ENCODE results near the gene CES2.
"Not testable (repeated sequence)": the region's sequence is repeated elsewhere in the genome, so short reads cannot be mapped to it uniquely, and the experiment has no call there.

CES2 gene

DNA sequence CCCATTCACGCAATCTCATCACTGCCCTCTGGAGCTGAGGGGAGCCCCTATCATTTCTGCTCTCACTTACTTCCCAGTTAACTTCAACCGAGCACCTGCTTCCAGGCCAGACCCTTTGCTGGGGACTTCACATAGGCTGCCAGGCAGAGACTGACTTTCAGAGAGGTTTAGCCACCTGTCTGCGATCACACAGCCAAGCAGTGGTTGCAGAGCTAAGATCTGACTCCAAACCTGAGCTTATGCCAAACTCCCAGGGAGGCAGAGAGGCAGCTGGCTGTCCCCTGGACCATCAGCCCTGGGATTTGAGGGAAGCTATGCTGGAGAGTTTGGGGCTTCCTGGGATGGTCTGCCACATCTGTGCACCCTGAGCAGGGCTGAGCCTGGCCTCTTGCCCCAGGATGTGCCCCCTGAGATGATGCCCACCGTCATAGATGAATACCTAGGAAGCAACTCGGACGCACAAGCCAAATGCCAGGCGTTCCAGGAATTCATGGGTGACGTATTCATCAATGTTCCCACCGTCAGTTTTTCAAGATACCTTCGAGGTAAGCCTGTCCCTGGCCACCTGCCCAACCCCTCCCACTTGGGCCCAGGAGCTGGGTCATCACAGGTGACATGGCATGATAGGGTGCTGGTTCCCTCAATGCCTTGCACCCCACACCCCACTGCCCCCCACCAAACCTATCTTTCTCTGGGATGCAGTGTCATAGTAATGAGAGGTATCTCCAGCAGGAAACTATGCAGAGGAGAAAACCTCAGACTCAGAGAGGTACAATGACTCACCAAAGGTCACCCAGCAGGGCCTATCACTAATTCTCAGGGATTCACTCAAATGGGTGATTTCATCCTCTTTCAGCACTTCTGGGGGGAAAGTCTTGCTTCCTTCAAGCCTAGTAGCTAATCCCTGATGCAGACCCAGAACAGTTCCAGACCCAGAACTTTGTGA, 35.7 kb downstream of the CES2 start:
- no peak overlapping the region for H3K4me3 ChIP-seq (ENCODE audit: low read length)
- DNase-seq (ENCODE audit: low read depth, low spot score) = no peak

DNA sequence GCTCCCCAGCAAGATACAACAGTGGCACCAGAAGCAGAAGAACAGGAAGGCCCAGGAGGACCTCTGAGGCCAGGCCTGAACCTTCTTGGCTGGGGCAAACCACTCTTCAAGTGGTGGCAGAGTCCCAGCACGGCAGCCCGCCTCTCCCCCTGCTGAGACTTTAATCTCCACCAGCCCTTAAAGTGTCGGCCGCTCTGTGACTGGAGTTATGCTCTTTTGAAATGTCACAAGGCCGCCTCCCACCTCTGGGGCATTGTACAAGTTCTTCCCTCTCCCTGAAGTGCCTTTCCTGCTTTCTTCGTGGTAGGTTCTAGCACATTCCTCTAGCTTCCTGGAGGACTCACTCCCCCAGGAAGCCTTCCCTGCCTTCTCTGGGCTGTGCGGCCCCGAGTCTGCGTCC, 37.7 kb downstream of the CES2 start:
- no peak overlapping the region for H3K4me3 ChIP-seq (ENCODE audit: low read length)
- no peak for DNase-seq (ENCODE audit: low read depth, low spot score)

GRCh38 chr16:66973716-66974115, 38.4 kb downstream of the CES2 start:
- no peak for DNase-seq (ENCODE audit: low read depth, low spot score)
- H3K4me3 ChIP-seq (ENCODE audit: low read length) = no peak overlapping the region

DNA sequence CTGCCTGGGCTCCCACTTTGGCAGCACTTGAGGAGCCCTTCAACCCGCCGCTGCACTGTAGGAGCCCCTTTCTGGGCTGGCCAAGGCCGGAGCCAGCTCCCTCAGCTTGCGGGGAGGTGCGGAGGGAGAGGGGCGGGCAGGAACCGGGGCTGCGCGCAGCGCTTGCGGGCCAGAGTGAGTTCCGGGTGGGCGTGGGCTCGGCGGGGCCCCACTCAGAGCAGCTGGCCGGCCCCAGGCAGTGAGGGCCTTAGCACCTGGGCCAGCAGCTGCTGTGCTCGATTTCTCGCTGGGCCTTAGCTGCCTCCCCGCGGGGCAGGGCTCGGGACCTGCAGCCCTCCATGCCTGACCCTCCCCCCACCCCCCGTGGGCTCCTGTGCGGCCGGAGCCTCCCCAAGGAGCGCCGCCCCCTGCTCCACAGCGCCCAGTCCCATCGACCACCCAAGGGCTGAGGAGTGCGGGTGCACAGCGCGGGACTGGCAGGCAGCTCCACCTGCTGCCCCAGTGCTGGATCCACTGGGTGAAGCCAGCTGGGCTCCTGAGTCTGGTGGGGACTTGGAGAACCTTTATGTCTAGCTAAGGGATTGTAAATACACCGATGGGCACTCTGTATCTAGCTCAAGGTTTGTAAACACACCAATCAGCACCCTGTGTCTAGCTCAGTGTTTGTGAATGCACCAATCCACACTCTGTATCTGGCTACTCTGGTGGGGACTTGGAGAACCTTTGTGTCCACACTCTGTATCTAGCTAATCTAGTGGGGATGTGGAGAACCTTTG, 39.0 kb downstream of the CES2 start:
- H3K4me3 ChIP-seq (ENCODE audit: low read length); DNase-seq (ENCODE audit: low read depth, low spot score): not testable (repeated sequence)

DNA sequence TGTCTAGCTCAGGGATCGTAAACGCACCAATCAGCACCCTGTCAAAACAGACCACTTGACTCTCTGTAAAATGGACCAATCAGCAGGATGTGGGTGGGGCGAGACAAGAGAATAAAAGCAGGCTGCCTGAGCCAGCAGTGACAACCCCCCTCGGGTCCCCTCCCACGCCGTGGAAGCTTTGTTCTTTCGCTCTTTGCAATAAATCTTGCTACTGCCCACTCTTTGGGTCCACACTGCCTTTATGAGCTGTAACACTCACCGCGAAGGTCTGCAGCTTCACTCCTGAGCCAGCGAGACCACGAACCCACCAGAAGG, 39.6 kb downstream of the CES2 start:
- DNase-seq (ENCODE audit: low read depth, low spot score) = peak; percentile 31
- H3K4me3 ChIP-seq (ENCODE audit: low read length) = not testable (repeated sequence)

DNA sequence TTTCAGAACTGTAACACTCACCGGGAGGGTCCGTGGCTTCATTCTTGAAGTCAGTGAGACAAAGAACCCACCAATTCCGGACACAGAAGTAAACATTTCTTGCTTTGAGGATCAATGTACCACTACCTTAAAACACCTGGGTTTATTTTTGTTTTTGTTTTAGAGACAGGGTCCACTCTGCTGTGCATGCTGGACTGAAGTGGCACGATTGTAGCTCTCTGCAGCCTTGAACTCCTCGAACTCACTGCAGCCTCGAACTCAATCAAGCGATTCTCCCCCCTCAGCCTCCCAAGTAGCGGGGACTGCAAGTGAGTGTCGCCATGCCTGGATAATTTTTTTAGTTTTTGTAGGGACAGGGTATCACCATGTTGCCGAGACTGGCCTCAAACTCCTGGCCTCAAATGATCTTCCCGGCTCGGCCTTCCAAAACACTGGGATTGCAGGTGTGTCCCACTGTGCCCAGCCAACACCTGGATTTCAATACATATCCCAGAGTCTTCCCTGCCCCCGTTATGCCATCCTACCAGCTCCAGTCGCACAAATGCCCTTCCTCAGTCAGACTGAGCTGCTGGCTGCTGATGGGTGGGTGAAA, 40.1 kb downstream of the CES2 start:
- H3K4me3 ChIP-seq (ENCODE audit: low read length) = no peak overlapping the region
- no peak for DNase-seq (ENCODE audit: low read depth, low spot score)

GRCh38 chr16:66976746-66977145, 41.4 kb downstream of the CES2 start:
- DNase-seq (ENCODE audit: low read depth, low spot score) = no peak
- H3K4me3 ChIP-seq (ENCODE audit: low read length) = no peak overlapping the region

GRCh38 chr16:66977341-66978113, 42.2 kb downstream of the CES2 start:
- no peak overlapping the region for H3K4me3 ChIP-seq (ENCODE audit: low read length)
- peak; percentile 76 for DNase-seq (ENCODE audit: low read depth, low spot score)

- no peak overlapping the region for H3K4me3 ChIP-seq (ENCODE audit: low read length)
- DNase-seq (ENCODE audit: low read depth, low spot score) = no peak
Observed at GRCh38 chr16:66979011-66979717, 43.8 kb downstream of the CES2 start.

GRCh38 chr16:66983033-66983432, 47.7 kb downstream of the CES2 start:
- no peak for DNase-seq (ENCODE audit: low read depth, low spot score)
- H3K4me3 ChIP-seq (ENCODE audit: low read length) = no peak overlapping the region

GRCh38 chr16:66984892-66985311, 49.6 kb downstream of the CES2 start:
- no peak for DNase-seq (ENCODE audit: low read depth, low spot score)
- H3K4me3 ChIP-seq (ENCODE audit: low read length) = no peak overlapping the region

- DNase-seq (ENCODE audit: low read depth, low spot score) = no peak
- H3K4me3 ChIP-seq (ENCODE audit: low read length) = no peak overlapping the region
Observed at GRCh38 chr16:66986559-66986958, 51.2 kb downstream of the CES2 start.

DNA sequence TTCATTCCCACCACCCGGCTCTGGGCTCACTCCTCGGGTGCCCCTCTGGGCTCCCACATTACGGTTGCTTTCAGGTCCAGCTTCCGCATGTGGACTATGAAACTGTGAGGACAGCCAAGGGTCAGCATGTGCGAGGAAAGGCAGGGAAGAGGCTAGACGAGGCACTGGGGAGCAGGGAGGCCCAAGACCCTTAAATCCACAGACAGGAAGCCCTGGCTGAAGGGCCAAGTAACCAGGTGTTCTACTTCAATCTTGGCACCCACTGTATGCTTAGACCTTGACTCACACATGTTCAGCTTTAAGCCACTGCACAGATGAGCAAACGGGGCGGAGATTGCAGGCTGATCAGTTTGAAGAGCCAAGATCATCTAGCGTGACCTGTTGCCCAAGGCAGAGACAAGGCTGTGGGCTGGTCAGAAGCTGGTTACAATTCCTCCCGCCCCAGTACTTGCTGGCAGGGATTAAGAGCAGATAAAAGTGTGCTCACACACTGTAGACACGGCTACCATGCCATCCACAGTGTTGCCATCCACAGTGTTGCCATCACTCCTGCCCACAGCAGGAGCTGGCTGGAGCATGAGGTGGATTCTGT, 53.0 kb downstream of the CES2 start, which contains the start of gene CES4A:
Gene CES4A (plus strand): TSS at position 393 of the 592 bp plus-strand sequence. CDS start 184 bp downstream, at position 577.
- DNase-seq (ENCODE audit: low read depth, low spot score) = no peak
- H3K4me3 ChIP-seq (ENCODE audit: low read length) = no peak within 1 kb of the TSS

DNA sequence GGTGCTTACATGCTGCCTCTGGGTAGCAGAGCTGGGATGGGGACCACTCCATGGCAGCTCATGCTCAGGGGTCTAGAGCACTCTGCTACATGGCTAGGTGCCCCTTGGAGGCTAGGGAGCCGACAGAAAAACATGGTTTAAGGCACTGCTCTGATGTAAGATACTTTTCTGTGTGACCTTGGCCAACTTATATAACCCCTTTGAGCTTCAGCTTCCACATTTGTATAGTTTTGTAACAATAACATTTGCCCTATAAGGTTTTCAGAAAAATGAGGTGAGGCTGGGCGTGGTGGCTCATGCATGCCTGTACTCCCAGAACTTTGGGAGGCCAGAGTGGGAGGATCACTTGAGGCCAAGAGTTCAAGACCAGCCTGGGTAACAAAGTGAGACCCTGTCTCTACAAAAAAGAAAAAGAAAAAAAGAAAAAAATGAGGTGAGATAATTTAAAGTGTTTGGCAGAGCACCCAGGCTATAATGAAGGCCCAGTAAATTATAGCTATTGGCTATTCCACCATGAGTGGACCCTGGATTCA, 56.3 kb downstream of the CES2 start:
- DNase-seq (ENCODE audit: low read depth, low spot score) = no peak
- no peak overlapping the region for H3K4me3 ChIP-seq (ENCODE audit: low read length)

GRCh38 chr16:66993558-66993957, 58.2 kb downstream of the CES2 start:
- not testable (repeated sequence) for DNase-seq (ENCODE audit: low read depth, low spot score); H3K4me3 ChIP-seq (ENCODE audit: low read length)

Data from Jurkat, Clone E6-1 (cell line).